GM12878 (cell line): ENCODE data around the gene STRBP. TPM values are rescaled to one million over a fixed set of nuclear protein-coding genes. Genes with fewer than 3 reads are reported as not detected.

ENCODE experiments used
- ATAC-seq: fragments of 200-7000 bp; cut with Tn5 transposase; 3 replicates; pipeline ENCODE4 v1.9.1; 2020; ENCODE audit warnings: mild to moderate bottlenecking, moderate library complexity
- BruUV-seq: library from RNA; stranded (reverse); fragments of 400-500 nt; replicated peaks from 2 replicates; lab custom pipeline; 2021; lab: Mats Ljungman, UMichigan
- CTCF ChIA-PET: fragments of 300-600 bp; sonication (Branson Sonifier 250); formaldehyde crosslinking; extraction: SDS; loops from one replicate; lab custom pipeline; 2021; ENCODE audit warnings: inconsistent platforms; lab: Yijun Ruan, JAX
- POLR2A ChIA-PET: fragments of 350-600 bp; formaldehyde crosslinking; extraction: SDS; loops from one replicate; lab custom pipeline; 2021; ENCODE audit warnings: inconsistent platforms; lab: Charles Lee
- RAD21 ChIA-PET: fragments of 300-600 bp; sonication (Branson Sonifier 250); formaldehyde crosslinking; loops from one replicate; lab custom pipeline; 2023; ENCODE audit warnings: antibody characterized with exemption; ENCODE audit not compliant: unreplicated experiment; lab: Charles Lee
- SMC1A ChIA-PET: fragments of 300-600 bp; sonication (Branson Sonifier 250); formaldehyde crosslinking; loops from one replicate; lab custom pipeline; 2023; ENCODE audit not compliant: unreplicated experiment, uncharacterized antibody; lab: Charles Lee
- DNase-seq: peaks from one replicate; pipeline ENCODE4 v3.0.0-alpha.2; 2011; ENCODE audit warnings: low read depth, low spot score
- FAIRE-seq: peaks from 3 replicates; lab custom pipeline; 2011; peaks lifted over from hg19 to GRCh38; lab: Jason Lieb, UNC
- H2AFZ ChIP-seq: 2 replicates; pipeline ENCODE4 v1.6.0; 2011; ENCODE audit warnings: low read depth, low read length, control low read depth; ENCODE audit not compliant: control insufficient read depth
- H3K27ac ChIP-seq: 2 replicates; pipeline ENCODE4 v1.5.1; 2011; ENCODE audit warnings: control low read depth; ENCODE audit not compliant: control insufficient read depth, insufficient read depth
- H3K27me3 ChIP-seq, 2 experiments: replicated peaks in 1 of 2; 2 replicates each; pipeline versions ENCODE4 v1.6.0 to v1.6.1; 2011; ENCODE audit warnings: low read length in 1 of 2; ENCODE audit not compliant: control insufficient read depth in 2 of 2, insufficient read depth in 2 of 2
- H3K36me3 ChIP-seq, 2 experiments: 2 replicates each; pipeline ENCODE4 v1.5.1; 2011; ENCODE audit warnings: low read length in 1 of 2; ENCODE audit not compliant: control insufficient read depth in 2 of 2, insufficient read depth in 2 of 2
- H3K4me1 ChIP-seq: 2 replicates; pipeline ENCODE4 v1.6.1; 2011; ENCODE audit warnings: mild to moderate bottlenecking, low read length, moderate library complexity, mixed read lengths; ENCODE audit not compliant: control insufficient read depth, insufficient read depth
- H3K4me2 ChIP-seq: 2 replicates; pipeline ENCODE4 v1.6.0; 2011; ENCODE audit warnings: control low read depth; ENCODE audit not compliant: control insufficient read depth, insufficient read depth
- H3K4me3 ChIP-seq: fragments of 200-600 bp; sonication (generic); 2 replicates; pipeline ENCODE4 v1.5.1; 2016
- H3K79me2 ChIP-seq: 2 replicates; pipeline ENCODE4 v1.6.0; 2011; ENCODE audit warnings: low read length; ENCODE audit not compliant: control insufficient read depth, insufficient read depth
- H3K9ac ChIP-seq: 2 replicates; pipeline ENCODE4 v1.8.0; 2011; ENCODE audit warnings: low read length, control low read depth, mixed read lengths; ENCODE audit not compliant: control insufficient read depth, insufficient read depth
- H3K9me3 ChIP-seq: replicated peaks from 3 replicates; pipeline ENCODE4 v1.5.1; 2011; ENCODE audit warnings: mild to moderate bottlenecking, low read length; ENCODE audit not compliant: control insufficient read depth, insufficient read depth
- H4K20me1 ChIP-seq: 2 replicates; pipeline ENCODE4 v1.6.0; 2011; ENCODE audit not compliant: control insufficient read depth, insufficient read depth
- BMI1 ChIP-seq: fragments of 450-650 bp; IDR thresholded peaks from 2 replicates; pipeline ENCODE4 v1.6.1; 2016; ENCODE audit warnings: mild to moderate bottlenecking, moderate library complexity, borderline replicate concordance
- CBFB ChIP-seq: IDR thresholded peaks from 2 replicates; pipeline ENCODE4 v1.6.1; 2016; ENCODE audit warnings: antibody characterized with exemption, low read depth
- MTA2 ChIP-seq: fragments of 450-650 bp; IDR thresholded peaks from 2 replicates; pipeline ENCODE4 v1.6.1; 2016; ENCODE audit warnings: low read depth, mild to moderate bottlenecking, moderate library complexity
- MXI1 ChIP-seq: fragments of 150-350 bp; IDR thresholded peaks from 2 replicates; pipeline ENCODE4 v1.6.1; 2011; ENCODE audit warnings: low read depth, mild to moderate bottlenecking, inconsistent platforms, low read length, improper control_type of control experiment
- POLR2A ChIP-seq: IDR thresholded peaks from 2 replicates; pipeline ENCODE4 v1.6.1; 2011; ENCODE audit warnings: low read depth, mild to moderate bottlenecking, low read length
- SIN3A ChIP-seq: IDR thresholded peaks from 2 replicates; pipeline ENCODE4 v1.6.1; 2012; ENCODE audit warnings: low read depth, low read length, improper control_type of control experiment
- SMAD1 ChIP-seq: fragments of 450-650 bp; IDR thresholded peaks from 2 replicates; pipeline ENCODE4 v1.6.1; 2018; ENCODE audit warnings: mild to moderate bottlenecking, low read depth; ENCODE audit not compliant: partially characterized antibody
- SMAD5 ChIP-seq: IDR thresholded peaks from 2 replicates; pipeline ENCODE4 v1.6.1; 2016; ENCODE audit warnings: antibody characterized with exemption, low read depth
- SREBF2 ChIP-seq: IDR thresholded peaks from 2 replicates; pipeline ENCODE4 v1.6.1; 2012; ENCODE audit warnings: mild to moderate bottlenecking, low read length
- WGBS: methylation state at CpG from one replicate; pipeline ENCODE4 v1.1.6; 2016; ENCODE audit warnings: low lambda C conversion rate; ENCODE audit not compliant: insufficient replicate concordance, insufficient coverage; ENCODE audit errors: missing lambda C conversion rate; 5-methylcytosine and 5-hydroxymethylcytosine counted together
- in situ Hi-C: fragments of 300-500 bp; cut with MboI; formaldehyde crosslinking; loops from 9 replicates; pipeline ENCODE4 v1.14.3; 2018; ENCODE audit warnings: mixed read lengths
- intact Hi-C: fragments of 100-400 bp; cut with micrococcal nuclease; formaldehyde crosslinking; loops from one replicate; pipeline ENCODE4 v1.14.2; 2022; ENCODE audit not compliant: unreplicated experiment
- polyA plus RNA-seq, 11 experiments: library from polyadenylated mRNA; depleted of rRNA in 4 of 11; unstranded in 6 of 11; stranded (reverse) in 5 of 11; fragments of >200 nt; fragmentation: Nextera tagmentation in 4 of 11; fragmentation: Illumina TruSeq in 1 of 11; extraction: Ambion mirVana in 4 of 11; extraction: Trizol in 1 of 11; gene quantifications; 1 replicate in 1 of 11; 2 replicates in 10 of 11; pipeline versions ENCODE4 v1.2.1 to v1.2.3, GENCODE V29; 2011 to 2016; ENCODE audit warnings: inconsistent platforms in 2 of 11, missing spikeins in 2 of 11, low read depth in 1 of 11
- total RNA-seq, 4 experiments: library from RNA; depleted of rRNA in 3 of 4; stranded (reverse); fragments of >200 nt in 3 of 4; fragmentation: Illumina TruSeq in 1 of 4; extraction: Trizol in 1 of 4; gene quantifications; 2 replicates each; pipeline versions ENCODE4 v1.2.1 to v1.2.3, GENCODE V29; 2013 to 2021
- TF ChIP-seq, protein P1 (sequence below): fragments of 450-650 bp; IDR thresholded peaks from 2 replicates; pipeline ENCODE4 v1.6.1; 2018; ENCODE audit warnings: borderline replicate concordance, mild to moderate bottlenecking; ENCODE audit not compliant: partially characterized antibody
- TF ChIP-seq, protein P2 (sequence below): IDR thresholded peaks from 2 replicates; pipeline ENCODE4 v1.6.1; 2012; ENCODE audit warnings: mild to moderate bottlenecking, low read depth, low read length

The STRBP gene
- total and polyA plus RNA-seq, 10 of the 15 experiments (the other 5 are each of a cell fraction or from before 2014, with no cell fraction given) = 31.0 to 96.8 (median 71.4) TPM

DNA sequence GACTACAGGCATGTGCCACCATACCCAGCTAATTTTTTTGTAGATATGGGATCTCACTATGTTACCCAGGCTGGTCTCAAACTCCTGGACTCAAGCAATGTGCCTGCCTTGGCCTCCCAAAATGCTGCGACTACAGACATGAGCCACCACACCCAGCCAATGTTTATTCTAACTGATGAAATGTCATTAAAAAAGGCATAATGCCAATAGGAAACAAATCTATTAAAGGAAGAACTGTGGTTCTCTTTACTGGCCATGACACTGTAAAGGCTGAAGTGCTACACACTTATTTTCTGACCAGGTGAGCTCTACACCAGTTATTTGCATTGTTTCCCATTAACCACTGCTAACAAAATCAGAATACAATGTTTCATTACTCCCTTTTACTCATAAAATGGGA lies 106.0 kb downstream of the STRBP start:
- H3K36me3 ChIP-seq = peaks cover 0 to 6% of the 10 kb centered on the region in 2 experiments; a peak in 3 of 4 replicates
- no peaks in the 10 kb centered on the region for H3K9me3 ChIP-seq
- intact Hi-C loops = no loop called here
- H3K4me2 ChIP-seq = no peak overlapping the region
- H3K27me3 ChIP-seq = no peaks in the 10 kb centered on the region
- 94% methylated on average over 1 of the region's 1 CpG for WGBS
- no peak overlapping the region for H3K4me3 ChIP-seq
- RAD21 ChIA-PET = interaction anchor here (0.7 to 1.0 kb wide), 3 partner anchors 14 to 172 kb away, joined by 3 to 4 read pairs (median 3); no protein-coding TSS in a partner anchor
- no peak overlapping the region for H2AFZ ChIP-seq
- H3K4me1 ChIP-seq = peaks cover 4% of the 10 kb centered on the region
- TF ChIP-seq MXI1 (no peak), SMAD5 (no peak)
- TF ChIP-seq, protein P1, sequence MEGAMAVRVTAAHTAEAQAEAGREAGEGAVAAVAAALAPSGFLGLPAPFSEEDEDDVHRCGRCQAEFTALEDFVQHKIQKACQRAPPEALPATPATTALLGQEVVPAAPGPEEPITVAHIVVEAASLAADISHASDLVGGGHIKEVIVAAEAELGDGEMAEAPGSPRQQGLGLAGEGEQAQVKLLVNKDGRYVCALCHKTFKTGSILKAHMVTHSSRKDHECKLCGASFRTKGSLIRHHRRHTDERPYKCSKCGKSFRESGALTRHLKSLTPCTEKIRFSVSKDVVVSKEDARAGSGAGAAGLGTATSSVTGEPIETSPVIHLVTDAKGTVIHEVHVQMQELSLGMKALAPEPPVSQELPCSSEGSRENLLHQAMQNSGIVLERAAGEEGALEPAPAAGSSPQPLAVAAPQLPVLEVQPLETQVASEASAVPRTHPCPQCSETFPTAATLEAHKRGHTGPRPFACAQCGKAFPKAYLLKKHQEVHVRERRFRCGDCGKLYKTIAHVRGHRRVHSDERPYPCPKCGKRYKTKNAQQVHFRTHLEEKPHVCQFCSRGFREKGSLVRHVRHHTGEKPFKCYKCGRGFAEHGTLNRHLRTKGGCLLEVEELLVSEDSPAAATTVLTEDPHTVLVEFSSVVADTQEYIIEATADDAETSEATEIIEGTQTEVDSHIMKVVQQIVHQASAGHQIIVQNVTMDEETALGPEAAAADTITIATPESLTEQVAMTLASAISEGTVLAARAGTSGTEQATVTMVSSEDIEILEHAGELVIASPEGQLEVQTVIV = no peak
- SMC1A ChIA-PET = interaction anchor here (0.7 to 3.0 kb wide), 3 partner anchors 10 to 735 kb away, joined by 3 to 11 read pairs (median 3); no protein-coding TSS in a partner anchor
- CTCF ChIA-PET = interaction anchor here (0.7 to 2.7 kb wide), 4 partner anchors 19 to 187 kb away, joined by 3 to 10 read pairs (median 4); no protein-coding TSS in a partner anchor
- no peaks in the 10 kb centered on the region; the same call in 1 of the 2 replicates for H3K79me2 ChIP-seq
- FAIRE-seq (no peak), ATAC-seq (no peak), DNase-seq (no peak)
- in situ Hi-C loops = no loop called here
- no peak overlapping the region for H3K27ac ChIP-seq
- no peaks in the 10 kb centered on the region for H4K20me1 ChIP-seq
- POLR2A ChIA-PET = no interaction called here
- no TSS peak for BruUV-seq
- no peak overlapping the region for H3K9ac ChIP-seq

DNA sequence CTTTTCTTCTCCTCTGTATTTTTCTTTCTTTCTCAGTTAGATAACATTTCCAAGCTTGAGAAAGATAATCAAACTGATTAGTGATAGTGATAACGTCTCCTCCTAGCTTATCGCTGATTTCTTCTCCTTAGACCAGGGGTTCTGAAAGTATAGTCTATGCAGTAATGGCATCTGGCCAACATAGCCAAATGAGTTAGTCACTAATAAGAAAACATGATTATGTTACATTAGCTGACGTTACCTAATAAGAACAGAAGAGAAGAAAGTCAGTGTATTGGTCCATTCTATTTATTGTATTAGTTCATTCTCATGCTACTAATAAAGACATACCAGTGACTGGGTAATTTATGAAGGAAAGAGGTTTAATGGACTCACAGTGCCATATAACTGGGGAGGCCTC lies 111.2 kb downstream of the STRBP start:
- no peak overlapping the region for H3K4me3 ChIP-seq
- ATAC-seq = no peak
- ChIA-PET POLR2A (interaction anchor here (0.6 kb wide), 1 partner anchor 246 kb away, joined by 3 read pairs; no protein-coding TSS in a partner anchor), SMC1A (interaction anchor here (0.6 to 1.9 kb wide), 4 partner anchors 15 to 193 kb away, joined by 3 to 6 read pairs (median 5); no protein-coding TSS in a partner anchor), CTCF (no interaction called here), RAD21 (interaction anchor here (1.2 kb wide), 1 partner anchor 9 kb away, joined by 4 read pairs; no protein-coding TSS in a partner anchor)
- no peak for FAIRE-seq
- no peaks in the 10 kb centered on the region for H3K27me3 ChIP-seq
- in situ Hi-C loops (no loop called here), intact Hi-C loops (no loop called here)
- H3K36me3 ChIP-seq = peaks cover 0 to 3% of the 10 kb centered on the region in 2 experiments; a peak in 3 of 4 replicates
- no peaks in the 10 kb centered on the region for H3K79me2 ChIP-seq
- no TSS peak for BruUV-seq
- DNase-seq = no peak
- no peaks in the 10 kb centered on the region for H4K20me1 ChIP-seq
- 97% methylated on average over 3 of the region's 3 CpGs for WGBS
- no peak overlapping the region for H3K9ac ChIP-seq
- no peak overlapping the region for H3K4me2 ChIP-seq
- H3K27ac ChIP-seq = no peak overlapping the region
- no peaks in the 10 kb centered on the region for H3K9me3 ChIP-seq
- no peak overlapping the region for H2AFZ ChIP-seq
- no peaks in the 10 kb centered on the region for H3K4me1 ChIP-seq
- TF ChIP-seq CBFB (no peak), SIN3A (no peak), SMAD5 (no peak), POLR2A (no peak), BMI1 (no peak), SREBF2 (no peak), MTA2 (no peak), SMAD1 (no peak)
- TF ChIP-seq, protein P2, sequence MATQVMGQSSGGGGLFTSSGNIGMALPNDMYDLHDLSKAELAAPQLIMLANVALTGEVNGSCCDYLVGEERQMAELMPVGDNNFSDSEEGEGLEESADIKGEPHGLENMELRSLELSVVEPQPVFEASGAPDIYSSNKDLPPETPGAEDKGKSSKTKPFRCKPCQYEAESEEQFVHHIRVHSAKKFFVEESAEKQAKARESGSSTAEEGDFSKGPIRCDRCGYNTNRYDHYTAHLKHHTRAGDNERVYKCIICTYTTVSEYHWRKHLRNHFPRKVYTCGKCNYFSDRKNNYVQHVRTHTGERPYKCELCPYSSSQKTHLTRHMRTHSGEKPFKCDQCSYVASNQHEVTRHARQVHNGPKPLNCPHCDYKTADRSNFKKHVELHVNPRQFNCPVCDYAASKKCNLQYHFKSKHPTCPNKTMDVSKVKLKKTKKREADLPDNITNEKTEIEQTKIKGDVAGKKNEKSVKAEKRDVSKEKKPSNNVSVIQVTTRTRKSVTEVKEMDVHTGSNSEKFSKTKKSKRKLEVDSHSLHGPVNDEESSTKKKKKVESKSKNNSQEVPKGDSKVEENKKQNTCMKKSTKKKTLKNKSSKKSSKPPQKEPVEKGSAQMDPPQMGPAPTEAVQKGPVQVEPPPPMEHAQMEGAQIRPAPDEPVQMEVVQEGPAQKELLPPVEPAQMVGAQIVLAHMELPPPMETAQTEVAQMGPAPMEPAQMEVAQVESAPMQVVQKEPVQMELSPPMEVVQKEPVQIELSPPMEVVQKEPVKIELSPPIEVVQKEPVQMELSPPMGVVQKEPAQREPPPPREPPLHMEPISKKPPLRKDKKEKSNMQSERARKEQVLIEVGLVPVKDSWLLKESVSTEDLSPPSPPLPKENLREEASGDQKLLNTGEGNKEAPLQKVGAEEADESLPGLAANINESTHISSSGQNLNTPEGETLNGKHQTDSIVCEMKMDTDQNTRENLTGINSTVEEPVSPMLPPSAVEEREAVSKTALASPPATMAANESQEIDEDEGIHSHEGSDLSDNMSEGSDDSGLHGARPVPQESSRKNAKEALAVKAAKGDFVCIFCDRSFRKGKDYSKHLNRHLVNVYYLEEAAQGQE = no peak
